ENCODE data around the gene UHRF1. TPM values are rescaled to one million over a fixed set of nuclear protein-coding genes. Genes with fewer than 3 reads are reported as not detected.

UHRF1 gene
- total and polyA plus RNA-seq, 2 of the 13 experiments (the other 11 are each of a cell fraction or from before 2014, with no cell fraction given) = 6.8 to 78.4 TPM

DNA sequence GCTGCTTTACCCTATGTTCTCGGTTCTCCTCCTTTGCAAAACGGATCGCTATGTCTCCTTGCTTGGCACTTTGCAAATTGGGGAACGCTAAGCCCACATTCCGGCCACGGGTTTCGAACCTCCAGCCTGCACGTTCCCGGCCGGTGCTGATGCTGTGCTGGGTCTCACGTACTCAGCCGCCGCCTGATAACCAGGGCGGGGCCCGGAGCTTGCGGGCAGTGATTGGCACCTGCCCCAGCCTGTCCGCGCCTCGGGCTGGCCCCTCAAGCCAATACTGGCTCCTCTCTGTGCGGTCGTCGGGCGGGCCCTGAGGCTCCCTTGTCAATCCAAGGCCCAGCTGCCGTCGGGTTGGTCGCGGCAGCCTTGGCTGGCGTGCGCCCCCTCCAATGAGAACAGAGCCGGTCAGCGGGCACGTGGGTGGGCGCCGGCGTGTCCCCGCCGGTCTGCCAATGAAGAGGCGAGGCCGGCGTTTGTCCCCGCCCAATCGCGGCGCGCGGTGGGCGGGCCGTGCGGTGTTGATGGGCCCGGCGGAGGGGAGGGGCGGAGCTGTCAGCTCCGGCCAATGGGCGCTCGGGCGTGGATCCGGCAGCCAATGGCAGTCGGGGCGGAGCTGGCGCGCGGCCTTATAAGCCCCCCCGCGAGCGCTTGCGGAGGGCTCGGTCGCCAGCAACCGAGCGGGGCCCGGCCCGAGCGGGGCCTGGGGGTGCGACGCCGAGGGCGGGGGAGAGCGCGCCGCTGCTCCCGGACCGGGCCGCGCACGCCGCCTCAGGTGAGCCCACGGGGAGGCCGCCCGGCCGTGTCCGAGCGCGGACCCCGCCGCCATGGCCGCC lies 59.4 kb downstream of the UHRF1 start, which contains the start of gene KDM4B (continued):
- TF ChIP-seq, protein P1, sequence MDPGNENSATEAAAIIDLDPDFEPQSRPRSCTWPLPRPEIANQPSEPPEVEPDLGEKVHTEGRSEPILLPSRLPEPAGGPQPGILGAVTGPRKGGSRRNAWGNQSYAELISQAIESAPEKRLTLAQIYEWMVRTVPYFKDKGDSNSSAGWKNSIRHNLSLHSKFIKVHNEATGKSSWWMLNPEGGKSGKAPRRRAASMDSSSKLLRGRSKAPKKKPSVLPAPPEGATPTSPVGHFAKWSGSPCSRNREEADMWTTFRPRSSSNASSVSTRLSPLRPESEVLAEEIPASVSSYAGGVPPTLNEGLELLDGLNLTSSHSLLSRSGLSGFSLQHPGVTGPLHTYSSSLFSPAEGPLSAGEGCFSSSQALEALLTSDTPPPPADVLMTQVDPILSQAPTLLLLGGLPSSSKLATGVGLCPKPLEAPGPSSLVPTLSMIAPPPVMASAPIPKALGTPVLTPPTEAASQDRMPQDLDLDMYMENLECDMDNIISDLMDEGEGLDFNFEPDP (CRISPR knock-in tag; conservative IDR thresholded peaks at IDR 0.05) = no peak
- TF ChIP-seq ZNF354B (CRISPR knock-in tag; IDR thresholded peaks at IDR 0.05) = no peak
- TF ChIP-seq, protein P2, sequence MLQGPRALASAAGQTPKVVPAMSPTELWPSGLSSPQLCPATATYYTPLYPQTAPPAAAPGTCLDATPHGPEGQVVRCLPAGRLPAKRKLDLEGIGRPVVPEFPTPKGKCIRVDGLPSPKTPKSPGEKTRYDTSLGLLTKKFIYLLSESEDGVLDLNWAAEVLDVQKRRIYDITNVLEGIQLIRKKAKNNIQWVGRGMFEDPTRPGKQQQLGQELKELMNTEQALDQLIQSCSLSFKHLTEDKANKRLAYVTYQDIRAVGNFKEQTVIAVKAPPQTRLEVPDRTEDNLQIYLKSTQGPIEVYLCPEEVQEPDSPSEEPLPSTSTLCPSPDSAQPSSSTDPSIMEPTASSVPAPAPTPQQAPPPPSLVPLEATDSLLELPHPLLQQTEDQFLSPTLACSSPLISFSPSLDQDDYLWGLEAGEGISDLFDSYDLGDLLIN (CRISPR knock-in tag; IDR thresholded peaks at IDR 0.05; ENCODE audit: borderline replicate concordance) = no peak
- TF ChIP-seq ZNF138 (CRISPR knock-in tag; IDR thresholded peaks at IDR 0.05; ENCODE audit: low read depth) = no peak
- TF ChIP-seq, protein P3, sequence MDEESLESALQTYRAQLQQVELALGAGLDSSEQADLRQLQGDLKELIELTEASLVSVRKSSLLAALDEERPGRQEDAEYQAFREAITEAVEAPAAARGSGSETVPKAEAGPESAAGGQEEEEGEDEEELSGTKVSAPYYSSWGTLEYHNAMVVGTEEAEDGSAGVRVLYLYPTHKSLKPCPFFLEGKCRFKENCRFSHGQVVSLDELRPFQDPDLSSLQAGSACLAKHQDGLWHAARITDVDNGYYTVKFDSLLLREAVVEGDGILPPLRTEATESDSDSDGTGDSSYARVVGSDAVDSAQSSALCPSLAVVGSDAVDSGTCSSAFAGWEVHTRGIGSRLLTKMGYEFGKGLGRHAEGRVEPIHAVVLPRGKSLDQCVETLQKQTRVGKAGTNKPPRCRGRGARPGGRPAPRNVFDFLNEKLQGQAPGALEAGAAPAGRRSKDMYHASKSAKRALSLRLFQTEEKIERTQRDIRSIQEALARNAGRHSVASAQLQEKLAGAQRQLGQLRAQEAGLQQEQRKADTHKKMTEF (CRISPR knock-in tag; IDR thresholded peaks at IDR 0.05) = peak; percentile 81; the same call in 1 of the 2 replicates
- TF ChIP-seq ZNF790 (CRISPR knock-in tag; IDR thresholded peaks at IDR 0.05; ENCODE audit: borderline replicate concordance) = no peak
- no peak for TF ChIP-seq CSRNP2 (CRISPR knock-in tag; conservative IDR thresholded peaks at IDR 0.05; ENCODE audit: low read depth)
- no peak for TF ChIP-seq ZBTB1 (CRISPR knock-in tag; IDR thresholded peaks at IDR 0.05; ENCODE audit: borderline replicate concordance)
- TF ChIP-seq, protein P4, sequence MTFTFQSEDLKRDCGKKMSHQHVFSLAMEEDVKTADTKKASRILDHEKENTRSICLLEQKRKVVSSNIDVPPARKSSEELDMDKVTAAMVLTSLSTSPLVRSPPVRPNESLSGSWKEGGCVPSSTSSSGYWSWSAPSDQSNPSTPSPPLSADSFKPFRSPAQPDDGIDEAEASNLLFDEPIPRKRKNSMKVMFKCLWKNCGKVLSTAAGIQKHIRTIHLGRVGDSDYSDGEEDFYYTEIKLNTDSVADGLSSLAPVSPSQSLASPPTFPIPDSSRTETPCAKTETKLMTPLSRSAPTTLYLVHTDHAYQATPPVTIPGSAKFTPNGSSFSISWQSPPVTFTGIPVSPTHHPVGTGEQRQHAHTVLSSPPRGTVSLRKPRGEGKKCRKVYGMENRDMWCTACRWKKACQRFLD (CRISPR knock-in tag; IDR thresholded peaks at IDR 0.05; ENCODE audit: borderline replicate concordance) = no peak
- TF ChIP-seq HOXA7 (CRISPR knock-in tag; IDR thresholded peaks at IDR 0.05) = no peak
- no peak for TF ChIP-seq SETDB1 (CRISPR knock-in tag; IDR thresholded peaks at IDR 0.05; ENCODE audit: borderline replicate concordance)
- TF ChIP-seq ZNF747 (CRISPR knock-in tag; IDR thresholded peaks at IDR 0.05; ENCODE audit: borderline replicate concordance) = no peak
- no peak for TF ChIP-seq ZNF672 (CRISPR knock-in tag; IDR thresholded peaks at IDR 0.05)
- 0 out of 2 replicates have a peak, but pooled peaks have one; percentile 7 for TF ChIP-seq RFX5 (IDR thresholded peaks at IDR 0.05; ENCODE audit: low read depth, low read length)
- TF ChIP-seq, protein P5, sequence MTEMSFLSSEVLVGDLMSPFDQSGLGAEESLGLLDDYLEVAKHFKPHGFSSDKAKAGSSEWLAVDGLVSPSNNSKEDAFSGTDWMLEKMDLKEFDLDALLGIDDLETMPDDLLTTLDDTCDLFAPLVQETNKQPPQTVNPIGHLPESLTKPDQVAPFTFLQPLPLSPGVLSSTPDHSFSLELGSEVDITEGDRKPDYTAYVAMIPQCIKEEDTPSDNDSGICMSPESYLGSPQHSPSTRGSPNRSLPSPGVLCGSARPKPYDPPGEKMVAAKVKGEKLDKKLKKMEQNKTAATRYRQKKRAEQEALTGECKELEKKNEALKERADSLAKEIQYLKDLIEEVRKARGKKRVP (CRISPR knock-in tag; IDR thresholded peaks at IDR 0.05) = no peak
- TF ChIP-seq ZFP37 (CRISPR knock-in tag; IDR thresholded peaks at IDR 0.05; ENCODE audit: borderline replicate concordance) = no peak
- TF ChIP-seq GLI4 (CRISPR knock-in tag; IDR thresholded peaks at IDR 0.05; ENCODE audit: borderline replicate concordance) = no peak; the same call in 1 of the 2 replicates
- TF ChIP-seq, protein P6, sequence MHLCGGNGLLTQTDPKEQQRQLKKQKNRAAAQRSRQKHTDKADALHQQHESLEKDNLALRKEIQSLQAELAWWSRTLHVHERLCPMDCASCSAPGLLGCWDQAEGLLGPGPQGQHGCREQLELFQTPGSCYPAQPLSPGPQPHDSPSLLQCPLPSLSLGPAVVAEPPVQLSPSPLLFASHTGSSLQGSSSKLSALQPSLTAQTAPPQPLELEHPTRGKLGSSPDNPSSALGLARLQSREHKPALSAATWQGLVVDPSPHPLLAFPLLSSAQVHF (CRISPR knock-in tag; IDR thresholded peaks at IDR 0.05) = no peak
- TF ChIP-seq BRCA1 (CRISPR knock-in tag; IDR thresholded peaks at IDR 0.05) = no peak
- TF ChIP-seq ZNF772 (CRISPR knock-in tag; IDR thresholded peaks at IDR 0.05) = no peak
